SKM-1 treated with dmso at 0.1 percent for 144 hours (cell line): ENCODE data around the gene RASAL3.
A peak's percentile ranks its signal among the peaks of the same experiment; 100 is the strongest.

ENCODE experiments used
- DNase-seq: peaks from one replicate; lab custom pipeline; 2025; ENCODE audit not compliant: unreplicated experiment; lab: John Stamatoyannopoulos, UW

Gene RASAL3

GRCh38 chr19:15436012-15436825 is 28.1 kb downstream of the RASAL3 start:
- DNase-seq, result no peak

DNA sequence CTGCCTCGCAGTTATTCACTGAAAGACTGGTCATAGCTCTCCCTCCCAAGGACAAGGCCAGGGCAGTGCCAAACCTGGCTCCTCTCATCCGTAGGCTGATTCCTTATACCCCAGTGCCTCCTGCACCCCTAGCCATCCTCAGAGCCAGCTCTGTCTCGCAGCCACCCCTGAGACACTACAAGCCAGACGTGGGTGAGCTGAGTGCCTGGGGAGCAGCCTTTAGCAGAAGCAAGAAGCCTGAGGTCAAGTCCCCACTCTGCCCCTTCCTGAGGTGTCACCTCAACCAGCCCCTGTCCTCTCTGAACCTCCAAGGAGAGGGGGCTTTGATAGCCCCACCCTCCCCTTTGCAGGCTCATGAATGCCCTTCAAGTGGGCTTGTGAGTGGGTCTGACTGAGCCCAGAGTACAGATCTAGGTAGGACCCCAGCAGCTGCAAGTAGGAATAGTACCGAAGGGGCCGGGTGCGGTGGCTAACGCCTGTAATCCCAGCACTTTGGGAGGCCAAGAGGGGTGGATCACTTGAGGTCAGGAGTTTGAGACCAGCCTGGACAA is 30.8 kb downstream of the RASAL3 start:
- DNase-seq, result no peak

DNA sequence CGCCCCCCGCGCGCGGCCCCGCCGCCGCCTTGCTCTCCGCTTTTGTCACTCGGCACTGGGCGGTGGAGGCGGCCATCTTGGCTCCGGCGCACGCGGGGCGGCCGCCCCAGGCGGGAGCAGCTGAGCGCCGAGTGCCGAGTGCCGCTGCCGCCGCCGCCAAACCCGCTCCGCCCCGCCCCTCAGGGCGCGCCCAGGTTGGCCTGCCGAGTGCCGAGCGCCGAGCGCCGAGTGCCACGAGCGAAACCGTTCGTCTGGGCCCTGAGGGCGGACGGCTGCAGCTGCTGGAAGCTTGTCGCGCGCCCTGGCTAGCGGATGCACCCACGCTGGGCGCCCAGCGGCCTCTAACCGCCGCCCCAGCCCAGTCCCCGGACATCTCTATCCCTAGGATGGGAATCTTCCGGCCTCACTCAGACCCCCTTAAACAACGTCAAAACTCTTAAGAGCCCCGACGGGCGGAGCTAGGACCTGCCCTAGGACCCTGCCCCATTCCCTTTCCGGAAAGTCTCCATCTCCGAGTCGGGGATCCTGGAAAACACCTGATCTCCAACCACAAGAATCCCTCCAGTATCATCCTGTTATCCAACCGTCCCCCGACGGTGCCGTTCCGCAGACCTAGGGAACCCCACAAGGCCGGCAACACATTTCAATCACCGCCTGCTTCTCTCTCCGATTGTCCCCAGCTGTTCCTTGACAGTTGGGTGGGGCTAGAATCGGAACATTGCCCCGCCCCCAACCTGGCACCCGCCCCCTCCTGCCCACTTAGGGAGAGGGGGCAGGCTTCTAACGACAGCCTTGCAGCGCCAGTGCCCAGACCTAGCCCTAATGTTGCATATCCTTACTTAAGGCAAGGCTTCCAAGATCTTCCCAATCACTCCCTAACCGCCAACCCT is 31.5 kb downstream of the RASAL3 start:
- peak; percentile 86 for DNase-seq

DNA sequence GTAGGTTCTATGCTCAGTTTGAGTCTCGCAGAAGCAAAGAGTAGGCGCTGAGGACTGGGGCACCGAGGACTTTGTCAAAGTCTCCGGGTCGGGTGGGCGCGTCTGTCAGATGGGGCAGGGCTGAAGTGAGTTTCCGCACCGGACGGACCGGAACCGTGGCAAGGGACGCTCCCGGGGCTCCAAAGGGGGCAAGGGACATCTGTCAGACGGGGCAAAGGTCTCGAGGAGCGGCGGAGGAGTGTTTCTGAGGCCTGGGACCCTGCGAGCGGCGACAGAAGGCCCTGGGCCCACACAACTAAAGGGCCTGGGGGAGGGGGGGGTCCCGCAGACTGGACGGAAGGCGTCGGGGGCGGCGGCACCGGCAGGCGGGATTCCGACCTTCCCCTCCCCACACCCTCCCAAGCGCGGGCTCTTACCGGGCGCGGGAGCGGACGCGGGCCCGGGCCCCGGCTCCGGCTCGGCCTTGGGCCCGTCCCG is 32.3 kb downstream of the RASAL3 start:
- DNase-seq, result no peak

- no peak for DNase-seq
Measured at GRCh38 chr19:15431396-15432017, 32.8 kb downstream of the RASAL3 start.

DNA sequence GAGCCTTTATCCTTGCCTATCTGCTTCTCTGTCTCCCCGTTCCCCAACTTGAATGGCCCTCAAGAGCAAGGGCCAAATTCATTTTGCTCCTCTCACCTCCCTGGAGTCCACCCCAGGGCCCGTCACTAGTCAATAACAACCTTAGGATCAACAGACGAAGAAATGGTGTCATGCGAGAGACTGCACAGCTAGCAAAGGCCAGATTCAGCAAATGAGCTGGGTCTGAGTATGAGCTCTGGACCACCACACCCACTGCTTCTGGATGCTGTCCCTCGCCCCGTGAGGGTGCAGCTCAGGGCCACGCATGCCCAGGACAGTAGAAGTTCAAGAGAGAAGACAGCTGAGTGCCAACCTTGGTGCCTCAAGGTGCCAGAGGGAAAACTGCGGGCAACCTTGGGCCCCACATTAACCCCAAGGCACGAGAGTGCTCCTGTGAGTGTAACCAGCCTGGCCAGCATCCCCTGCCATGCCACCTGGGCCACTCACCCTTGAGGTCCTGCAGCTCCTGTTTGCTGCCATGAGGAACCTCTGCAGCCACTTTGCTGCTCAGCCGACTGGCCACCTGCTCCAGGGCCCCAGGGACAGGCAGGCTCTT is 33.7 kb downstream of the RASAL3 start:
- no peak for DNase-seq

GRCh38 chr19:15429825-15430467 is 34.4 kb downstream of the RASAL3 start:
- no peak for DNase-seq

DNA sequence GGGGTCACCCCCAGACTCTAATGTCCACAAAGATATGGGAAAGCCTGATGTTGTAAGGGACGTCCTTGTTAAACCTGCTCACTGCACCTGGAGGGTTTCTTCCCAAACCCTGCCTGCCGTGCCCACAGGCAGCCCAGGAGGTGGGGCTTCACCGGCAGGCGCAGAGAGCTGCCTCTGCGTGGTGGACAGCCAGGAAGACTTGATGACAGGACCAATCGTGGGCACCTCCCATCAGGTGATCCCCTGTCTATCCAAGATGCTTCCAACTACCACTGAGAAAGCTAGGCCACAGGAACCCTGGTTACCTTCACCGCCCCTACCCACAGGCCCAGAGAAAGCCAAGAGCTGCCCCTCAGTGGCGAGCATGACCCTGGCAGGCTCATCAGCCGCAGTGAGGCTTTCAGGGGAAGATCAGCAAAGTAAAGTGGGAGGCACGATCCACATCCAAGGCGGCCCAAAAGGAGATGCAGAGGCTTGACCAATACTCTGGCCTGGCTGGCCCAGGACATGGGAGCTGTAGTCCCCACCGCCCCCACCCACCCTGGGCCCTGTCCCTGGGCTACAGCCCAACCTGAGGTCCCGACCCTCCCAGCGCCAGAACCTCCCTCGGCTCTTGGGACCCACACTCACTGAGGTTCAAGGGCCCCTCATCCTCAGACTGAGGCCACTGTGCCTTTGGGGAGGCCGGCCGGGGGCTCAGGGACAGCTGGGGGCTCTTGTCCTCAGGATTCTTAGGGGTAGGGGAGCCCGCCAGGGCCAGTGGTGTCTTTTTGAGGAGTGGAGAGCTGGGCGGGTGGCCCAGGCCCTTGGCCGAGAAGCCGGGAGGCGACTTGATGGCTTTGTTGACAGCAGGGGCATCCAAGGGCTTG is 35.2 kb downstream of the RASAL3 start:
- no peak for DNase-seq

DNA sequence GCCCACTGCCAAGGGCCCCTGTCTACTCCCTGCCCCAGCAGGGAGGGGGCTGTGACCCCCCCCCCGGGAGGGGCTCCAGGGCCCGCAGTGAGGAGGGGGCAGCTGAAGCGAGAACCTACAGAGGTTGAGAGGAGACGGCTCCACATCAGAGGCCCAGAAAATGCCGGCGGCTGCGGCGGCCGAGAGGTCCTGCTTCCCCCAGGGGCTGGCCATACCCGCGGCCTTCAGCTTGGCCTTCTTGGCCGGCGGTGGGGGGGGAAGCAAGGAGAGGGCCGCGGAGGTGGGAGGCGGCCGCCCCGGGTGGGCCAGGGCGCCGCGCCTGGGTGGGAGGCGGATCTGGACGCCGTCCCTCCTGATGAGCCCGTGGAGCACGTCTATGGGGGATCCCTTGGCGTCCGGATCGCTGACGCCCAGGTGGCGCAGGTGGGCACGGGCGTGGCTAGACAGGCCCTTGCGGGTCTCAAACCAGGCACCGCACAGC is 36.3 kb downstream of the RASAL3 start:
- DNase-seq, result no peak

DNA sequence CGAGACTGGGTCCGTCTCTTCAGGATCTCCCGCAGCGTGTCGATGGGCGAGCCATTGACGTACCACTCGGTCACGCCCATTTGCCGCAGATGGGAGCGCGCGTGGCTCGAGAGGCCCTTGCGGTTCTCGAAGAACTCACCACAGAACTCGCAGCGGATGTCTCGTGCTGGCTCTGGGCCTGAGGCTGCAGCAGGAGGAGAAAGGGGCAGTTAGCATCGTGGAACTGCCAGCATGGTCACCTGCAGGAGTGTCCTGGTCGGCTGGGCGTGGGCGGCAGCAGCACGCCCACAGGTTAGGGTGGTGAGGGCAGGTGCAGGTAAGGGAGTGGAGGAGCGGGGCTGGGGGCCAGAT is 37.0 kb downstream of the RASAL3 start:
- DNase-seq, result no peak

GRCh38 chr19:15426485-15427349 is 37.6 kb downstream of the RASAL3 start:
- no peak for DNase-seq

- no peak for DNase-seq
Measured at GRCh38 chr19:15425321-15425950, 38.9 kb downstream of the RASAL3 start.

GRCh38 chr19:15424692-15425272 is 39.6 kb downstream of the RASAL3 start:
- no peak for DNase-seq

DNA sequence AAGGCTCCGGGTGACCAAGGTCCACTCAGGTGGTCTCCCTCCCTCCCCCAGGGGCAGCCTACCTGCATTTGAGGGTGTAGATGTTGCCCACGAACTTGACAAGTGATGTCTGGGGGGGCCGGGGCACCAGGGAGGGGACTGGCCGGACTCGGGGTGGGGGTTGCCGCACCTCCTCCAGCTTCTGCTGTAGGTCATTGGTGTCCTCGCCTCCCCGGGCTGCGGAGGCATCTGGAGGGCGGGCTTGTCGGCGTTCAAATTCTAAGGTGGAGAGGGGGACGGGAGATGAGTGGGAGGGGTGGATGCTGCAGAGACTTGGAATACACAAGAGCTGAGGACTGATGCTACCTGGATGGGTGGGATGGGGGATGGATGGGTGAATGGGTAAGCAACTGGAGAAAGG is 40.2 kb downstream of the RASAL3 start:
- no peak for DNase-seq

- DNase-seq, result no peak
Measured at GRCh38 chr19:15423130-15423529, 41.2 kb downstream of the RASAL3 start.

GRCh38 chr19:15422296-15423075 is 41.9 kb downstream of the RASAL3 start:
- DNase-seq, result no peak
